ENCODE results near the gene ROS1.

Gene ROS1

GRCh38 chr6:117440706-117441525 is 15.2 kb upstream of the ROS1 start:
- no peak for DNase-seq

GRCh38 chr6:117432273-117432672 is 6.5 kb upstream of the ROS1 start:
- no peak for DNase-seq

GRCh38 chr6:117423754-117424153 is 2.0 kb downstream of the ROS1 start:
- no peak for DNase-seq

GRCh38 chr6:117418320-117418719 is 7.4 kb downstream of the ROS1 start:
- DNase-seq: no peak

- DNase-seq: no peak
These were observed 7.9 kb downstream of the ROS1 start for GRCh38 chr6:117417851-117418250.

GRCh38 chr6:117414770-117415169 is 11.0 kb downstream of the ROS1 start:
- no peak for DNase-seq

- no peak for DNase-seq
These were observed 14.3 kb downstream of the ROS1 start for GRCh38 chr6:117411474-117411873.

GRCh38 chr6:117409863-117410262 is 15.9 kb downstream of the ROS1 start:
- no peak for DNase-seq

- DNase-seq: no peak
These were observed 16.3 kb downstream of the ROS1 start for GRCh38 chr6:117409420-117409819.

- DNase-seq: no peak
These were observed 21.2 kb downstream of the ROS1 start for GRCh38 chr6:117404548-117404947.

GRCh38 chr6:117401799-117402198 is 23.9 kb downstream of the ROS1 start:
- no peak for DNase-seq

- no peak for DNase-seq
These were observed 25.8 kb downstream of the ROS1 start for GRCh38 chr6:117399924-117400323.

- DNase-seq: no peak
These were observed 26.6 kb downstream of the ROS1 start for GRCh38 chr6:117399126-117399525.

GRCh38 chr6:117397536-117398227 is 28.1 kb downstream of the ROS1 start:
- no peak for DNase-seq

- DNase-seq: no peak
These were observed 29.5 kb downstream of the ROS1 start for GRCh38 chr6:117396228-117396627.

GRCh38 chr6:117395164-117395563 is 30.6 kb downstream of the ROS1 start:
- no peak for DNase-seq

- DNase-seq: no peak
These were observed 32.7 kb downstream of the ROS1 start for GRCh38 chr6:117393045-117393444.

- no peak for DNase-seq
These were observed 33.7 kb downstream of the ROS1 start for GRCh38 chr6:117391874-117392583.

GRCh38 chr6:117389227-117390057 is 36.3 kb downstream of the ROS1 start:
- DNase-seq: no peak

- no peak for DNase-seq
These were observed 38.2 kb downstream of the ROS1 start for GRCh38 chr6:117387454-117387974.

GRCh38 chr6:117384659-117385058 is 41.1 kb downstream of the ROS1 start:
- no peak for DNase-seq

- no peak for DNase-seq
These were observed 44.0 kb downstream of the ROS1 start for GRCh38 chr6:117381749-117382148.

GRCh38 chr6:117380298-117380697 is 45.4 kb downstream of the ROS1 start:
- DNase-seq: no peak

All from left hindlimb (tissue), 1 donor.